GM12878 (cell line): ENCODE data around the gene CCHCR1. TPM values are rescaled to one million over a fixed set of nuclear protein-coding genes. Genes with fewer than 3 reads are reported as not detected.

Experiments used
- CBFB ChIP-seq: IDR thresholded peaks from 2 replicates; pipeline ENCODE4 v1.6.1; 2016; ENCODE audit warnings: antibody characterized with exemption, low read depth
- CHD1 ChIP-seq: IDR thresholded peaks from 2 replicates; pipeline ENCODE4 v1.6.1; 2012; ENCODE audit warnings: low read depth, low read length, improper control_type of control experiment
- MTA2 ChIP-seq: fragments of 450-650 bp; IDR thresholded peaks from 2 replicates; pipeline ENCODE4 v1.6.1; 2016; ENCODE audit warnings: low read depth, mild to moderate bottlenecking, moderate library complexity
- SMC3 ChIP-seq: IDR thresholded peaks from 2 replicates; pipeline ENCODE4 v1.6.1; 2011; ENCODE audit warnings: low read length, improper control_type of control experiment, borderline replicate concordance
- YY1 ChIP-seq: IDR thresholded peaks from 2 replicates; pipeline ENCODE4 v1.6.1; 2011; ENCODE audit warnings: low read depth, mild to moderate bottlenecking, low read length
- ZNF207 ChIP-seq: fragments of 450-650 bp; IDR thresholded peaks from 2 replicates; pipeline ENCODE4 v1.6.1; 2014; ENCODE audit warnings: antibody characterized with exemption, mild to moderate bottlenecking, borderline replicate concordance
- polyA plus RNA-seq, 11 experiments: library from polyadenylated mRNA; depleted of rRNA in 4 of 11; unstranded in 6 of 11; stranded (reverse) in 5 of 11; fragments of >200 nt; fragmentation: Nextera tagmentation in 4 of 11; fragmentation: Illumina TruSeq in 1 of 11; extraction: Ambion mirVana in 4 of 11; extraction: Trizol in 1 of 11; gene quantifications; 1 replicate in 1 of 11; 2 replicates in 10 of 11; pipeline versions ENCODE4 v1.2.1 to v1.2.3, GENCODE V29; 2011 to 2016; ENCODE audit warnings: inconsistent platforms in 2 of 11, missing spikeins in 2 of 11, low read depth in 1 of 11
- total RNA-seq, 4 experiments: library from RNA; depleted of rRNA in 3 of 4; stranded (reverse); fragments of >200 nt in 3 of 4; fragmentation: Illumina TruSeq in 1 of 4; extraction: Trizol in 1 of 4; gene quantifications; 2 replicates each; pipeline versions ENCODE4 v1.2.1 to v1.2.3, GENCODE V29; 2013 to 2021
- TF ChIP-seq, protein P1 (sequence below): fragments of 450-650 bp; IDR thresholded peaks from 2 replicates; pipeline ENCODE4 v1.6.1; 2017; ENCODE audit warnings: mild to moderate bottlenecking, moderate library complexity
- TF ChIP-seq, protein P2 (sequence below): fragments of 450-650 bp; IDR thresholded peaks from 2 replicates; pipeline ENCODE4 v1.6.1; 2018; ENCODE audit warnings: mild to moderate bottlenecking, low read depth, moderate library complexity; ENCODE audit not compliant: partially characterized antibody
- TF ChIP-seq, protein P3 (sequence below): fragments of 450-650 bp; formaldehyde crosslinking; IDR thresholded peaks from 2 replicates; pipeline ENCODE4 v1.4.0; 2020; ENCODE audit warnings: mild to moderate bottlenecking, moderate library complexity
- TF ChIP-seq, protein P4 (sequence below): fragments of 150-350 bp; IDR thresholded peaks from 2 replicates; pipeline ENCODE4 v1.6.1; 2016; ENCODE audit warnings: low read depth, low read length

The CCHCR1 gene
- total and polyA plus RNA-seq, 10 of the 15 experiments (the other 5 are each of a cell fraction or from before 2014, with no cell fraction given): 1.0 to 35.2 (median 24.7) TPM

DNA sequence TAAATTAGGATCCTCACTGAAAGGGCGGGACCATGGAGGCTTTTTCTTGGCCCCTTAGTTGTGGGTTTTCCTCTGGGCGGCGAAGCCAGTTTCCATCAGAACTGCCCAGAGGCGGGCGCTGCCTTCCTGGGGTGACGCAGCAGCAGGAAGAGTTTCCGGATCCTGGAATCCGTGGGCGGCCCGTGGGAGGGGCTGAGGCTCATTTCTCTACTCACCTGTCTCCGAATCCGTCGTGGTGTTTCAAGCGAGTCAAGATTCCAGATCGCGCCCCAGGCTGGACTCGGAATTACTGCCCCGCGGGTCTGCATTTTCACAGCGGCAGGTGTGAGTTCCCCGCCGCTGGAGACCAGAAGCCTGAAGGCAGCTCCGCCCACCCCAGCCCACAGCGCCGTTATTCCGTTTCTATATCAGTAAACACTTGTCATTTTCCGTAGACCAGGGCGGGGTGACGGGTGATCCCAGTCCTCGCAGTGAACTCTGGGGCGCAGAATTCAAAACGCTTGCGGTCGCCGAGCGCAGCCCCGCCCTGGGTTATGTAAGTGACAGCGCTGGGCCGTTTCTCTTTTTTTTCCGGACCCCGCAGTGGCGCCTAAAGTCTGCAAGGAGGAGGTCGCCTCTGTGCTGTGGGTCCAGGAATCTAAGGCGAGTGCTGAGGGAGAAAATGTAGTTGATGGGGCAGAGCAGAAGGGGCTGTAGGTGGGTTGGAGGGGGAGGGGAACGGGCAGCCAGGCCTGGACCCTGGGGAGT is 40.1 kb upstream of the CCHCR1 start (continued):
- TF ChIP-seq CBFB (peak; percentile 89), YY1 (peak; percentile 54; the same call in 1 of the 2 replicates), CHD1 (0 out of 2 replicates have a peak, but pooled peaks have one; percentile 25), ZNF207 (no peak), MTA2 (peak; percentile 30; the same call in 1 of the 2 replicates), SMC3 (no peak)
- TF ChIP-seq, protein P1, sequence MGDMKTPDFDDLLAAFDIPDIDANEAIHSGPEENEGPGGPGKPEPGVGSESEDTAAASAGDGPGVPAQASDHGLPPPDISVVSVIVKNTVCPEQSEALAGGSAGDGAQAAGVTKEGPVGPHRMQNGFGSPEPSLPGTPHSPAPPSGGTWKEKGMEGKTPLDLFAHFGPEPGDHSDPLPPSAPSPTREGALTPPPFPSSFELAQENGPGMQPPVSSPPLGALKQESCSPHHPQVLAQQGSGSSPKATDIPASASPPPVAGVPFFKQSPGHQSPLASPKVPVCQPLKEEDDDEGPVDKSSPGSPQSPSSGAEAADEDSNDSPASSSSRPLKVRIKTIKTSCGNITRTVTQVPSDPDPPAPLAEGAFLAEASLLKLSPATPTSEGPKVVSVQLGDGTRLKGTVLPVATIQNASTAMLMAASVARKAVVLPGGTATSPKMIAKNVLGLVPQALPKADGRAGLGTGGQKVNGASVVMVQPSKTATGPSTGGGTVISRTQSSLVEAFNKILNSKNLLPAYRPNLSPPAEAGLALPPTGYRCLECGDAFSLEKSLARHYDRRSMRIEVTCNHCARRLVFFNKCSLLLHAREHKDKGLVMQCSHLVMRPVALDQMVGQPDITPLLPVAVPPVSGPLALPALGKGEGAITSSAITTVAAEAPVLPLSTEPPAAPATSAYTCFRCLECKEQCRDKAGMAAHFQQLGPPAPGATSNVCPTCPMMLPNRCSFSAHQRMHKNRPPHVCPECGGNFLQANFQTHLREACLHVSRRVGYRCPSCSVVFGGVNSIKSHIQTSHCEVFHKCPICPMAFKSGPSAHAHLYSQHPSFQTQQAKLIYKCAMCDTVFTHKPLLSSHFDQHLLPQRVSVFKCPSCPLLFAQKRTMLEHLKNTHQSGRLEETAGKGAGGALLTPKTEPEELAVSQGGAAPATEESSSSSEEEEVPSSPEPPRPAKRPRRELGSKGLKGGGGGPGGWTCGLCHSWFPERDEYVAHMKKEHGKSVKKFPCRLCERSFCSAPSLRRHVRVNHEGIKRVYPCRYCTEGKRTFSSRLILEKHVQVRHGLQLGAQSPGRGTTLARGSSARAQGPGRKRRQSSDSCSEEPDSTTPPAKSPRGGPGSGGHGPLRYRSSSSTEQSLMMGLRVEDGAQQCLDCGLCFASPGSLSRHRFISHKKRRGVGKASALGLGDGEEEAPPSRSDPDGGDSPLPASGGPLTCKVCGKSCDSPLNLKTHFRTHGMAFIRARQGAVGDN: no peak
- TF ChIP-seq, protein P2, sequence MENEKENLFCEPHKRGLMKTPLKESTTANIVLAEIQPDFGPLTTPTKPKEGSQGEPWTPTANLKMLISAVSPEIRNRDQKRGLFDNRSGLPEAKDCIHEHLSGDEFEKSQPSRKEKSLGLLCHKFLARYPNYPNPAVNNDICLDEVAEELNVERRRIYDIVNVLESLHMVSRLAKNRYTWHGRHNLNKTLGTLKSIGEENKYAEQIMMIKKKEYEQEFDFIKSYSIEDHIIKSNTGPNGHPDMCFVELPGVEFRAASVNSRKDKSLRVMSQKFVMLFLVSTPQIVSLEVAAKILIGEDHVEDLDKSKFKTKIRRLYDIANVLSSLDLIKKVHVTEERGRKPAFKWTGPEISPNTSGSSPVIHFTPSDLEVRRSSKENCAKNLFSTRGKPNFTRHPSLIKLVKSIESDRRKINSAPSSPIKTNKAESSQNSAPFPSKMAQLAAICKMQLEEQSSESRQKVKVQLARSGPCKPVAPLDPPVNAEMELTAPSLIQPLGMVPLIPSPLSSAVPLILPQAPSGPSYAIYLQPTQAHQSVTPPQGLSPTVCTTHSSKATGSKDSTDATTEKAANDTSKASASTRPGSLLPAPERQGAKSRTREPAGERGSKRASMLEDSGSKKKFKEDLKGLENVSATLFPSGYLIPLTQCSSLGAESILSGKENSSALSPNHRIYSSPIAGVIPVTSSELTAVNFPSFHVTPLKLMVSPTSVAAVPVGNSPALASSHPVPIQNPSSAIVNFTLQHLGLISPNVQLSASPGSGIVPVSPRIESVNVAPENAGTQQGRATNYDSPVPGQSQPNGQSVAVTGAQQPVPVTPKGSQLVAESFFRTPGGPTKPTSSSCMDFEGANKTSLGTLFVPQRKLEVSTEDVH: peak; percentile 23
- TF ChIP-seq, protein P3, sequence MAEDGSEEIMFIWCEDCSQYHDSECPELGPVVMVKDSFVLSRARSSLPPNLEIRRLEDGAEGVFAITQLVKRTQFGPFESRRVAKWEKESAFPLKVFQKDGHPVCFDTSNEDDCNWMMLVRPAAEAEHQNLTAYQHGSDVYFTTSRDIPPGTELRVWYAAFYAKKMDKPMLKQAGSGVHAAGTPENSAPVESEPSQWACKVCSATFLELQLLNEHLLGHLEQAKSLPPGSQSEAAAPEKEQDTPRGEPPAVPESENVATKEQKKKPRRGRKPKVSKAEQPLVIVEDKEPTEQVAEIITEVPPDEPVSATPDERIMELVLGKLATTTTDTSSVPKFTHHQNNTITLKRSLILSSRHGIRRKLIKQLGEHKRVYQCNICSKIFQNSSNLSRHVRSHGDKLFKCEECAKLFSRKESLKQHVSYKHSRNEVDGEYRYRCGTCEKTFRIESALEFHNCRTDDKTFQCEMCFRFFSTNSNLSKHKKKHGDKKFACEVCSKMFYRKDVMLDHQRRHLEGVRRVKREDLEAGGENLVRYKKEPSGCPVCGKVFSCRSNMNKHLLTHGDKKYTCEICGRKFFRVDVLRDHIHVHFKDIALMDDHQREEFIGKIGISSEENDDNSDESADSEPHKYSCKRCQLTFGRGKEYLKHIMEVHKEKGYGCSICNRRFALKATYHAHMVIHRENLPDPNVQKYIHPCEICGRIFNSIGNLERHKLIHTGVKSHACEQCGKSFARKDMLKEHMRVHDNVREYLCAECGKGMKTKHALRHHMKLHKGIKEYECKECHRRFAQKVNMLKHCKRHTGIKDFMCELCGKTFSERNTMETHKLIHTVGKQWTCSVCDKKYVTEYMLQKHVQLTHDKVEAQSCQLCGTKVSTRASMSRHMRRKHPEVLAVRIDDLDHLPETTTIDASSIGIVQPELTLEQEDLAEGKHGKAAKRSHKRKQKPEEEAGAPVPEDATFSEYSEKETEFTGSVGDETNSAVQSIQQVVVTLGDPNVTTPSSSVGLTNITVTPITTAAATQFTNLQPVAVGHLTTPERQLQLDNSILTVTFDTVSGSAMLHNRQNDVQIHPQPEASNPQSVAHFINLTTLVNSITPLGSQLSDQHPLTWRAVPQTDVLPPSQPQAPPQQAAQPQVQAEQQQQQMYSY: no peak
- TF ChIP-seq, protein P4, sequence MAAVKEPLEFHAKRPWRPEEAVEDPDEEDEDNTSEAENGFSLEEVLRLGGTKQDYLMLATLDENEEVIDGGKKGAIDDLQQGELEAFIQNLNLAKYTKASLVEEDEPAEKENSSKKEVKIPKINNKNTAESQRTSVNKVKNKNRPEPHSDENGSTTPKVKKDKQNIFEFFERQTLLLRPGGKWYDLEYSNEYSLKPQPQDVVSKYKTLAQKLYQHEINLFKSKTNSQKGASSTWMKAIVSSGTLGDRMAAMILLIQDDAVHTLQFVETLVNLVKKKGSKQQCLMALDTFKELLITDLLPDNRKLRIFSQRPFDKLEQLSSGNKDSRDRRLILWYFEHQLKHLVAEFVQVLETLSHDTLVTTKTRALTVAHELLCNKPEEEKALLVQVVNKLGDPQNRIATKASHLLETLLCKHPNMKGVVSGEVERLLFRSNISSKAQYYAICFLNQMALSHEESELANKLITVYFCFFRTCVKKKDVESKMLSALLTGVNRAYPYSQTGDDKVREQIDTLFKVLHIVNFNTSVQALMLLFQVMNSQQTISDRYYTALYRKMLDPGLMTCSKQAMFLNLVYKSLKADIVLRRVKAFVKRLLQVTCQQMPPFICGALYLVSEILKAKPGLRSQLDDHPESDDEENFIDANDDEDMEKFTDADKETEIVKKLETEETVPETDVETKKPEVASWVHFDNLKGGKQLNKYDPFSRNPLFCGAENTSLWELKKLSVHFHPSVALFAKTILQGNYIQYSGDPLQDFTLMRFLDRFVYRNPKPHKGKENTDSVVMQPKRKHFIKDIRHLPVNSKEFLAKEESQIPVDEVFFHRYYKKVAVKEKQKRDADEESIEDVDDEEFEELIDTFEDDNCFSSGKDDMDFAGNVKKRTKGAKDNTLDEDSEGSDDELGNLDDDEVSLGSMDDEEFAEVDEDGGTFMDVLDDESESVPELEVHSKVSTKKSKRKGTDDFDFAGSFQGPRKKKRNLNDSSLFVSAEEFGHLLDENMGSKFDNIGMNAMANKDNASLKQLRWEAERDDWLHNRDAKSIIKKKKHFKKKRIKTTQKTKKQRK: no peak
